ENCODE data around the gene KCNRG.
"Not testable (repeated sequence)": the region's sequence is repeated elsewhere in the genome, so short reads cannot be mapped to it uniquely, and the experiment has no call there.

KCNRG gene

GRCh38 chr13:50015258-50015657 is at the start of gene KCNRG:
TSS of gene KCNRG (plus strand) at chr13:50015444. CDS start at chr13:50015494, 50 bp downstream.
- no peak for FAIRE-seq

- FAIRE-seq: no peak
Measured at GRCh38 chr13:49967456-49967855, 47.8 kb upstream of the KCNRG start.

- no peak for FAIRE-seq
Measured at GRCh38 chr13:49972709-49973108, 42.5 kb upstream of the KCNRG start.

GRCh38 chr13:49975826-49976225 is 39.4 kb upstream of the KCNRG start:
- no peak for FAIRE-seq

- peak; percentile 52 for FAIRE-seq
Measured at GRCh38 chr13:49976314-49977258, 38.7 kb upstream of the KCNRG start.

GRCh38 chr13:49977992-49978391 is 37.3 kb upstream of the KCNRG start:
- no peak for FAIRE-seq

GRCh38 chr13:49980266-49980665 is 35.0 kb upstream of the KCNRG start:
- no peak for FAIRE-seq

- no peak for FAIRE-seq
Measured at GRCh38 chr13:49985129-49985528, 30.1 kb upstream of the KCNRG start.

GRCh38 chr13:49986471-49986870 is 28.8 kb upstream of the KCNRG start:
- FAIRE-seq: no peak

- FAIRE-seq: not testable (repeated sequence)
Measured at GRCh38 chr13:49990612-49991011, 24.6 kb upstream of the KCNRG start.

- no peak for FAIRE-seq
Measured at GRCh38 chr13:49993111-49993510, 22.1 kb upstream of the KCNRG start.

- no peak for FAIRE-seq
Measured at GRCh38 chr13:49993666-49994065, 21.6 kb upstream of the KCNRG start.

- FAIRE-seq: no peak
Measured at GRCh38 chr13:49995625-49996101, 19.6 kb upstream of the KCNRG start.

- FAIRE-seq: no peak
Measured at GRCh38 chr13:49996161-49996915, 18.9 kb upstream of the KCNRG start.

GRCh38 chr13:49996951-49997895 is 18.0 kb upstream of the KCNRG start, which contains the start of gene TRIM13:
TSS of gene TRIM13 (plus strand) at chr13:49997042. CDS start at chr13:50011941, 14,899 bp downstream.
- FAIRE-seq: no peak

GRCh38 chr13:49997955-49998354 is 17.3 kb upstream of the KCNRG start:
- no peak for FAIRE-seq

- FAIRE-seq: no peak
Measured at GRCh38 chr13:49998714-49999624, 16.3 kb upstream of the KCNRG start.

- no peak for FAIRE-seq
Measured at GRCh38 chr13:50001287-50001686, 14.0 kb upstream of the KCNRG start.

GRCh38 chr13:50006426-50007135 is 8.7 kb upstream of the KCNRG start:
- FAIRE-seq: no peak

- FAIRE-seq: no peak
Measured at GRCh38 chr13:50011461-50011860, 3.8 kb upstream of the KCNRG start.
